ENCODE results near the gene AKR1C2.

DNA sequence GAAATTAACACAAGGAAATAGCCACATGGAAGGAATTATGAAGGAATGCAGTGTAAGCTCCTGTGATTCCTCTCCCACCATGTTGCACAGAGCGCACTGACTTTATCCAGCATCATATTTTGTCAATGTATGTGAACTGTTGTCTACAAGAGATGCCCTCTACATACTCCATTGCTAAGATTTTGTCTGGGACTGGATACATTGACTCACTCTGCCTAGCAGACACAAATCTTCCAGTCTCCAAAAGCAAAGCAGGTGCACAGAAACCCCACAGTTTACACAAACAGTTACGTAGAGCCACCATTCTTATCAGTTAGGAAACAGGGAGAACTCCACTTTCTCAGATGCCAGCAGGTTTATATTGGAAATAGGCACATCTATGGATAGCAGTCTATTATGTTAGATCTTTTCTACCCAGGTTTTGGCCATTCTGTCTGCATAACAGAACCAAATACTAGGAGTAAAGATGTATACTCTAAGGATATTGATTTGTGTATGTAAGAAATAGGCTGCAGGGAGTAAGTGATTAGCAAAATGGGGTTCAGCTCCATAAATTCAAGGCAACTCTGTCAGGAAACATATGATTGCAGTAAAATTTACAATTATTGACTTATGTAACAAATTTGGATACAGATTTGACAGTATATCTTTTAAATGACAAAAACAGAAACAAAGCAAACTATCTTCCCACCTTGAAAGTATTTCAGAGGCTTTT, 1.5 kb downstream of the AKR1C2 start:
- TF ChIP-seq, protein P1, sequence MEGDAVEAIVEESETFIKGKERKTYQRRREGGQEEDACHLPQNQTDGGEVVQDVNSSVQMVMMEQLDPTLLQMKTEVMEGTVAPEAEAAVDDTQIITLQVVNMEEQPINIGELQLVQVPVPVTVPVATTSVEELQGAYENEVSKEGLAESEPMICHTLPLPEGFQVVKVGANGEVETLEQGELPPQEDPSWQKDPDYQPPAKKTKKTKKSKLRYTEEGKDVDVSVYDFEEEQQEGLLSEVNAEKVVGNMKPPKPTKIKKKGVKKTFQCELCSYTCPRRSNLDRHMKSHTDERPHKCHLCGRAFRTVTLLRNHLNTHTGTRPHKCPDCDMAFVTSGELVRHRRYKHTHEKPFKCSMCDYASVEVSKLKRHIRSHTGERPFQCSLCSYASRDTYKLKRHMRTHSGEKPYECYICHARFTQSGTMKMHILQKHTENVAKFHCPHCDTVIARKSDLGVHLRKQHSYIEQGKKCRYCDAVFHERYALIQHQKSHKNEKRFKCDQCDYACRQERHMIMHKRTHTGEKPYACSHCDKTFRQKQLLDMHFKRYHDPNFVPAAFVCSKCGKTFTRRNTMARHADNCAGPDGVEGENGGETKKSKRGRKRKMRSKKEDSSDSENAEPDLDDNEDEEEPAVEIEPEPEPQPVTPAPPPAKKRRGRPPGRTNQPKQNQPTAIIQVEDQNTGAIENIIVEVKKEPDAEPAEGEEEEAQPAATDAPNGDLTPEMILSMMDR (IDR thresholded peaks at IDR 0.05; ENCODE audit: low read length), result no peak
- TF ChIP-seq EZH2phosphoT487 (IDR thresholded peaks at IDR 0.05; ENCODE audit: low read length) (no peak), EZH2 (optimal IDR thresholded peaks at IDR 0.05; ENCODE audit: low read depth, low read length) (no peak)

Measured in MM.1S (cell line).